ENCODE data around the gene PDXP. TPM values are rescaled to one million over a fixed set of nuclear protein-coding genes. Genes with fewer than 3 reads are reported as not detected.

PDXP gene
- total RNA-seq, 1 experiment from 2014 or later, result 36.9 TPM

DNA sequence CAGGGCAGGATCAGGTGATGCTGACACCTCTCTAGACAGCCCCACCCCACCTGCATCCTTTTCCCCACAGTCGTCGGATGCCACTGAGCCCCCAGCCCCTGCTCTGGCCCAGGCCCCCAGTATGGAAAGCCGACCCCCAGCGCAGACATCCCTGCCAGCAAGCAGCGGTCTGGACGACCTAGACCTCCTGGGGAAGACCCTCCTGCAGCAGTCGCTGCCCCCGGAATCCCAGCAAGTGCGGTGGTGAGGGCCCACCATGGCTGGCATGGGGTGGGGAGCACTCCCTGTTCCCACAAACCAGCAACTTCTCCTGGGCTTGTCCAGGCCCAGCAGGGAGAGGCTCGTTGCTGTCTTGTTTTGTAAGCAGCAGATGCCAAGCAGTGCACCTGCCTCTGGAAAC is 28.6 kb upstream of the PDXP start:
- H2AFZ ChIP-seq (ENCODE audit: low read length), result no peak overlapping the region
- POLR2A ChIA-PET (ENCODE audit: unreplicated experiment), result no interaction called here
- CTCF ChIA-PET, result no interaction called here
- ATAC-seq (no peak), DNase-seq (no peak)
- H3K27me3 ChIP-seq (ENCODE audit: low read length), result no peaks in the 10 kb centered on the region
- H3K4me2 ChIP-seq (ENCODE audit: low read length), result no peak overlapping the region
- H3K79me2 ChIP-seq (ENCODE audit: low read length), result no peaks in the 10 kb centered on the region
- H3K9me2 ChIP-seq (replicated peaks; ENCODE audit: low read length), result no peaks in the 10 kb centered on the region
- H3K4me1 ChIP-seq (ENCODE audit: insufficient read depth, low read length), result no peaks in the 10 kb centered on the region
- H3F3A ChIP-seq (ENCODE audit: low read length, unreplicated experiment), result no peaks in the 10 kb centered on the region
- H4K20me1 ChIP-seq (ENCODE audit: low read length), result no peaks in the 10 kb centered on the region
- intact Hi-C loops (cut with micrococcal nuclease), result no loop called here
- BruUV-seq (replicated peaks), result no TSS peak
- no peak overlapping the region for H3K27ac ChIP-seq (ENCODE audit: low read length)
- no peak overlapping the region for H3K4me3 ChIP-seq (ENCODE audit: low read length)
- H3K9ac ChIP-seq (ENCODE audit: low read length), result no peak overlapping the region
- H3K36me3 ChIP-seq (ENCODE audit: low read depth, low read length), result no peaks in the 10 kb centered on the region
- H3K9me3 ChIP-seq (ENCODE audit: low read length), result no peaks in the 10 kb centered on the region
- TF ChIP-seq EZH2phosphoT487 (IDR thresholded peaks at IDR 0.05; ENCODE audit: borderline replicate concordance, low read length) (no peak), EZH2 (IDR thresholded peaks at IDR 0.05; ENCODE audit: low read length, unreplicated experiment) (no peak)
- TF ChIP-seq, protein P1, sequence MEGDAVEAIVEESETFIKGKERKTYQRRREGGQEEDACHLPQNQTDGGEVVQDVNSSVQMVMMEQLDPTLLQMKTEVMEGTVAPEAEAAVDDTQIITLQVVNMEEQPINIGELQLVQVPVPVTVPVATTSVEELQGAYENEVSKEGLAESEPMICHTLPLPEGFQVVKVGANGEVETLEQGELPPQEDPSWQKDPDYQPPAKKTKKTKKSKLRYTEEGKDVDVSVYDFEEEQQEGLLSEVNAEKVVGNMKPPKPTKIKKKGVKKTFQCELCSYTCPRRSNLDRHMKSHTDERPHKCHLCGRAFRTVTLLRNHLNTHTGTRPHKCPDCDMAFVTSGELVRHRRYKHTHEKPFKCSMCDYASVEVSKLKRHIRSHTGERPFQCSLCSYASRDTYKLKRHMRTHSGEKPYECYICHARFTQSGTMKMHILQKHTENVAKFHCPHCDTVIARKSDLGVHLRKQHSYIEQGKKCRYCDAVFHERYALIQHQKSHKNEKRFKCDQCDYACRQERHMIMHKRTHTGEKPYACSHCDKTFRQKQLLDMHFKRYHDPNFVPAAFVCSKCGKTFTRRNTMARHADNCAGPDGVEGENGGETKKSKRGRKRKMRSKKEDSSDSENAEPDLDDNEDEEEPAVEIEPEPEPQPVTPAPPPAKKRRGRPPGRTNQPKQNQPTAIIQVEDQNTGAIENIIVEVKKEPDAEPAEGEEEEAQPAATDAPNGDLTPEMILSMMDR (conservative IDR thresholded peaks at IDR 0.05; ENCODE audit: low read depth, low read length), result no peak

DNA sequence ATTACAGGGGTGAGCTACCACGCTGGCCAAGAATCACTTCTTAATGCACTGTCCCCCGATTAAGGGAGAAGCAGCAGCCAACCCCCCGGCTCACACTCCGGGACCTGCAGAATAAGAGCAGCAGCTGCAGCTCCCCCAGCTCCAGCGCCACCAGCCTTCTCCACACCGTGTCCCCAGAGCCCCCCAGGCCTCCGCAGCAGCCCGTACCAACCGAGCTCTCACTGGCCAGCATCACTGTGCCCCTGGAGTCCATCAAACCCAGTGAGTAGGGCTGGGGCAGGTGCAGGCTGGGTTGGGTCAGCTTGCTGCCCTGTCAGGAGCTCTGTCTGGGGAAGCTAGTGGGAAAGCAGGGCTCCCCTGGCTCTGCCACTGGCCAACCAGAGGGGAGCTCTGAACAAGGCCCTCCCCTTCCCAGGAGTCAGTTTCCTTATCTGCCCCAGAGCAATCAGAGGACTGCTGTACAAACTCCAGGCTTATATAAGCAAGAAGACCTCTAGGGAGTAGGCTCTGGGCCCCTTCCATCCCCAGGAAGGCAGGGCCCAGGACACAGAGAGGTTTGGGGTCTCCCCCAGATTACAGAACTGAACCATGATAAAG is 27.6 kb upstream of the PDXP start:
- no peak for ATAC-seq
- Histone ChIP-seq H3K9ac (ENCODE audit: low read length) (no peak overlapping the region), H3K9me2 (replicated peaks; ENCODE audit: low read length) (no peaks in the 10 kb centered on the region), H3K4me2 (ENCODE audit: low read length) (no peak overlapping the region), H3K36me3 (ENCODE audit: low read depth, low read length) (no peaks in the 10 kb centered on the region), H3K27me3 (ENCODE audit: low read length) (no peaks in the 10 kb centered on the region), H4K20me1 (ENCODE audit: low read length) (no peaks in the 10 kb centered on the region), H3K9me3 (ENCODE audit: low read length) (no peaks in the 10 kb centered on the region), H2AFZ (ENCODE audit: low read length) (no peak overlapping the region), H3K4me1 (ENCODE audit: insufficient read depth, low read length) (no peaks in the 10 kb centered on the region), H3K27ac (ENCODE audit: low read length) (no peak overlapping the region), H3K4me3 (ENCODE audit: low read length) (no peak overlapping the region), H3F3A (ENCODE audit: low read length, unreplicated experiment) (no peaks in the 10 kb centered on the region), H3K79me2 (ENCODE audit: low read length) (no peaks in the 10 kb centered on the region)
- DNase-seq, result no peak
- ChIA-PET CTCF (no interaction called here), POLR2A (ENCODE audit: unreplicated experiment) (interaction anchor here (0.5 kb wide), 1 partner anchor 69 kb away, joined by 19 read pairs; no protein-coding TSS in a partner anchor)
- TF ChIP-seq, protein P1 (conservative IDR thresholded peaks at IDR 0.05; ENCODE audit: low read depth, low read length), result no peak
- no peak for TF ChIP-seq EZH2 (IDR thresholded peaks at IDR 0.05; ENCODE audit: low read length, unreplicated experiment)
- no peak for TF ChIP-seq EZH2phosphoT487 (IDR thresholded peaks at IDR 0.05; ENCODE audit: borderline replicate concordance, low read length)
- BruUV-seq (replicated peaks), result no TSS peak
- intact Hi-C loops (cut with micrococcal nuclease), result no loop called here

DNA sequence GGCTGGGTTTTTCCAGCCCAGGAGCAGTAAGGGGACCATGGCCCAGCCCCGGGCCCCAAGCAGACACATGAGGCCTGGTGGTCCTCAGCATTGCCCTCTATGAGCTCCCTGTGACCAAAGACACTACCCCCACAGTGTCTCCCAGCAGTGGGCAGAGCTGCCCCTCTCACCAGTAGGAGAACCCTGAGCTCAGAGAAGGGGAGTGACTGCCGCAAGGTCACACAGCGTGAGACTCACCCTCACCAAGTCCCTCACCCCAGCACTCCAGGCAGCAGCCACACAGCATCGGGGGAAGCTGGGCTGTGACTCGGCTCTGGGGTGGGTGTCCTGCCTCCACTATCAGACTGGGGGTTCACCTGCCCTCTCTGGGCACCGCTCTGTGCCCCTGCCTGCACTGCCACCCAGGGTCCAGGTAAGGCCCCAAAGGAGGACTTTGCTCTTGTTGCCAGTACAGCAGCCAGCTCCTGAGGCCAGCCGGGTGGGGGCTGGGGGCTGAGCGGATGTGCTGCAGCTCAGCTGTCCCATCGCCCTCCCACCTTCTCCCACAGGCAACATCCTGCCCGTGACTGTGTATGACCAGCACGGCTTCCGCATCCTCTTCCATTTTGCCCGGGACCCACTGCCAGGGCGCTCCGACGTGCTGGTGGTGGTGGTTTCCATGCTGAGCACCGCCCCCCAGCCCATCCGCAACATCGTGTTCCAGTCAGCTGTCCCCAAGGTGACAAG is 26.9 kb upstream of the PDXP start:
- Histone ChIP-seq H3K9ac (ENCODE audit: low read length) (no peak overlapping the region), H3K4me2 (ENCODE audit: low read length) (no peak overlapping the region), H3K79me2 (ENCODE audit: low read length) (no peaks in the 10 kb centered on the region), H2AFZ (ENCODE audit: low read length) (no peak overlapping the region), H3K9me3 (ENCODE audit: low read length) (no peaks in the 10 kb centered on the region), H3K27ac (ENCODE audit: low read length) (no peak overlapping the region), H3K4me3 (ENCODE audit: low read length) (no peak overlapping the region), H3K27me3 (ENCODE audit: low read length) (no peaks in the 10 kb centered on the region), H3K4me1 (ENCODE audit: insufficient read depth, low read length) (no peaks in the 10 kb centered on the region), H3F3A (ENCODE audit: low read length, unreplicated experiment) (no peaks in the 10 kb centered on the region), H3K9me2 (replicated peaks; ENCODE audit: low read length) (no peaks in the 10 kb centered on the region), H3K36me3 (ENCODE audit: low read depth, low read length) (no peaks in the 10 kb centered on the region), H4K20me1 (ENCODE audit: low read length) (no peaks in the 10 kb centered on the region)
- no peak for TF ChIP-seq EZH2 (IDR thresholded peaks at IDR 0.05; ENCODE audit: low read length, unreplicated experiment)
- TF ChIP-seq EZH2phosphoT487 (IDR thresholded peaks at IDR 0.05; ENCODE audit: borderline replicate concordance, low read length), result no peak
- TF ChIP-seq, protein P1 (conservative IDR thresholded peaks at IDR 0.05; ENCODE audit: low read depth, low read length), result no peak
- intact Hi-C loops (cut with micrococcal nuclease), result no loop called here
- BruUV-seq (replicated peaks), result no TSS peak
- POLR2A ChIA-PET (ENCODE audit: unreplicated experiment), result interaction anchor here (0.5 kb wide), 1 partner anchor 69 kb away, joined by 19 read pairs; no protein-coding TSS in a partner anchor
- DNase-seq, result no peak
- ATAC-seq, result no peak
- CTCF ChIA-PET, result no interaction called here

Data from PC-3 (cell line).